NCI-H1417 (cell line): ENCODE results near the gene HS6ST3.

Experiments
- DNase-seq, 3 experiments: peaks; one replicate each; lab custom pipeline; 2025; lab: John Stamatoyannopoulos, UW

The HS6ST3 gene

DNA sequence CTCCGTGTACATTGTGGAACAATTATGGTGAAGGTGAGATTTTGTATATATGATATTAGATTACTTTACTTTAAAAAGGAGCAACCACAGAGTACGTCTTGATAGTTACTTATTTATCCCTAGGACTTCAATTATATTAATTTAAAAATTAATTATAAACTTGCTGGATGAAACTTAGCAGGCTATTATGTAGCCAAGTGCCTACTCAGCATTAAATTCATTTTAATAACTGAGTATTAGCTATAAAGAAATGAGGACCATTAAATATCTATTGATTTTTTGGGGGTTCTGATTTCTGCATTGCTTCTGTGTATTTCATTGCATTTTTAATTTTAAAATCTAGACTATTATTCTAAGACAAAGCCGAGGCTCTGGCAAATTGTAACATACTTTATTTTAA is 109.4 kb downstream of the HS6ST3 start:
- no peak for DNase-seq

DNA sequence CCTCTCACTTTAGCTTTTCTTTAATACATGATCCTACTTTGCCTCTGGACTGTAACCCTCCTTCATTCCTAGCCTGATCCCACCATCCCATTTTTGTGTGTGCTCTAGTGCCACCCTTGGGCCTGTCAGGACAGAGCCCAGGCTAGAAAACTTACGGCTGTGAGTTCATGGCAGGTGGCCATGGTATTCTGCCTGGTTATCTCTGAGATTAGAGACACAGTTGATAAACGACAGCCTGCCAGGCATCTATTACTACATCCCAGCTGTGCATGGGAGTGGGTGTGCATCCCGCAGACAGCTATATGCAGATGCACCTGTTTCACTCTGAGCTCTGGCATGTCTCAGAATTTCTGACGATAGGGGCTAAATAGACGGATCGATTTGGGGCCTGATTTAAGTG is 110.9 kb downstream of the HS6ST3 start:
- DNase-seq = no peak

DNA sequence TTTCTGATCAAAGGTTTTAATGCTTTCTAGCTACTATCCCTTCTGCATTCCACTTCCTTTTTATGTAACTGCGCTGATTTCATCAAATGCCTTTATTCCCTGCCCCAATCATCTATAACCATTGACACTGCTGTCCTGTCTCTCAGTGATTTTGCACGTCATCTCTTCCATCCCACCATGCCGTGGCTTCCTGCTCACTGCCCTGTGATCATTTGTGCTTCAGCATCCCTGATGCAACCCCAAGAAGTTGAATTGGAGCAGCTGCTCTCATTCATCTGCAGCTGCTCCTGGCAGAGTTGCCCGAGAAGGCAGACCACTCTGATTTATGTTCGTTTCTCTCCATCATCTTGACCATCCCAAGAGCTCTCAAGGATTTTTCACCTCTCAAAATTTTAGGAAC is 112.4 kb downstream of the HS6ST3 start:
- no peak for DNase-seq

DNA sequence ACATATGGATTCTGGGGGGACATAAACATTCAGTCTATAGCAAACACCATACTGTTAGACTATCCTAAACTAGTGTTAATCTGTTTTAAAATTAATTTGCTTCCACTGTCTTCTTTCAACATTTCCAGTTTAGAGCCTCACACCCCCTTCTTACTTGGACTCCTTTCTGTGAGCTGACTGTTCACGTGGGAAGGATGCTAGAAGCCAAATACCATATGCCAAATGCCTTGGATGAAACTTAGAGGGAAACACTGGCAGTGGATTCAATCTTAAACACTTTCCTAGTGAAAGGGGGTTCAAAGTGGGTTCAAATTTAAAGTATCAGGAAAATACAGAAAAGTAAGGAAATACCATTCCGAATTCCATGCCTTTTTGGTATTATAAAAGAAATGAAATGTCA is 113.6 kb downstream of the HS6ST3 start:
- no peak for DNase-seq

DNA sequence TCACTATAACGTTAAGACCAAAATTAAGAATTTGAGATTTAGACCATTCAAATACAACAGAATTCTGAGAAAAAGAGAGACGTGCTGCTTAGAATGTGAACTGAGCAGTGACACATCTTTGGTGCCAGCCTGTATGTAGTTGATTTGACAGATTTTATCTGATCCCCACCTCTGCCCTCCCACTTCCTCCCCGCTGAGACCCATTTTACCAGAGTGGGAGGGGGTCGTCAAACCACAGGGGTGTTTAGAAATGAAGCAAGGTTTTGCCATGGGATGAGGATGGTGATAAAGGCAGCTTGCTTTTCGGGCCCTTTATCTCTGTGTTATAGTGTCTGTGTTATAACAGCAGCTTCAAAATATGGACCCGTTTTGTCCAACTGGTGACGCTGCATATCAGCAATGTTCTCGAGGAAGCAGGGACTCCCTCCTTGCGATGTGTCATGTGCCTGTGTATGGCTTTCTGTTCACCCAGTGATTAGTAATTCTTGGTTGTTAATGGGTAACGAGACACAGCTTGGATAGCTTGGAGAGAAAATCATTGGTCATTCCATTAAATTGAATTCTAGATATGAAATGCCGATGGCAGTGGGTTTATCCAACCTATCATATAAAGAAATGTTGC is 125.0 kb downstream of the HS6ST3 start:
- no peak for DNase-seq

DNA sequence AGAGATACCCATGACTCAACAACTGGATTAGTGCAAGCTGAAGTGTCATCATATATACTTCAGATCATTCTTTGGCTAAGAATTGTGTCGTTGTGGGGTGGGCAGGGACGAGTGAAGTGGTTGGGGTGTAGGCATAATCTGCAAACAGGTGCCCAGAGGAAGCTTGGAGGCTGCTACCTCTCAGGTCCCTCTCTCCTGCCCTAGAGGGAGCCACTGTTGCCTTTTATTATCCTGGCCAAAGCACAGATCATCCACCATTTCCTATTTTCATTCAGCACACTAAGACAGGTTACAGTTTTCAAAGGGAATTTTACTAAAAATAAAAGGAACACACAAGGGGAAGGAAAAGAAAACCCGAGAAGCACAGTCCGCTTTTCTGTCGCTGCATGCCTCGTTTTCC is 126.6 kb downstream of the HS6ST3 start:
- DNase-seq = no peak

DNA sequence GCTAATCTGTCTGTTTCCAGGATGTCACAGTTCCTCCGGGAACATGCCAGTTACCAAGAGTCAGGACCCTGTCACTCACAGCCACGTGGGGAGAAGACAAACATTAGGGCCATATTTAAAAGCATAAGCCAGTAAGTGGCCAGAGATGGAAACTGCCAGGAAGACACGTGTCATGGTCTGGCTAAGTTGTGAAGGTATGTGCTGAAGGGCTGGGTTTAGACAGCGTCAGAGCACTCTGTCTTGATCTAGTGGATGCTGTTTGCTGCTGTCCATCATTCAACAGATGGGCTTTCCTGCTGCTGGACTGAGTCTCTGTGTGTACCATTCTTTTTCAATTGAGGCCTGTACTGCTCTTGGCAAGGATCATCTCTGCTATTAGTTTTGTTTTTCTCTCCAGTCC is 128.6 kb downstream of the HS6ST3 start:
- no peak for DNase-seq

DNA sequence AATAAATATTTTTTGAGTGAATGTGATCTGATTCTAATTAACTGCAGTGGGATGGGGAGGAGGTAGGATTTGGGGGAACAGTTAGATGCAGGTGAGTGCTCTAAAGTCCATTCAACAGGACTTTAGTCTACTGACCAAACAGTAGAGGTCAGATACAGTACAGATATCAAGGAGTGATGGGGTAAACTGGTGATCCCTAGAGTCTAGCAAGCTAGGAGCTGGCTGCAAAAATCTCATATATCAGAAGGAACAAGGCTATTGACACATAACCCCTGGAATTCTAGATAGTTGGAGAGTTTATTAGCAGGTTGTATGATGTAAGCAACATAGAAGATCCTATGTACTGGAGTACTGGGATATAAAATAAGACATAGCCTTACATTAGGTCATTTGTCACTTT is 131.6 kb downstream of the HS6ST3 start:
- DNase-seq = no peak

DNA sequence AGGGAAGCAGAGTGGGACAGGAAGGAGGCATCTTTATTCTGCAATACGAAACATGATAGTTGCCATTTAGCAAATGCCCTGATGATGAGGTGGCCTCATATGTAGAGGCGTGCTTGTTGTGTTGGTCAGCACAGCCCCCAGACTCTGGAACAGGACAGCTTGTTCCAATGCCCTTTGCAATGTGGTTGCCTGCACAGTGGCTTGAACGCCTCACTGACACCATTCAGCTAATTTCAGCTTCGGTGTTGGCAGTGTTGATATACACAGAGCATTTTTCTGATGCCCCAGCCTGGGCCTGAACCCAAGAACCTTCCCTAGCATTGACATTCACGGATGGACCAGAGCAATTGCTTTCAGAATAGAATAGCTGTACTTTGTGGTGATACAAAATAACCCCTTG is 133.3 kb downstream of the HS6ST3 start:
- DNase-seq = no peak

DNA sequence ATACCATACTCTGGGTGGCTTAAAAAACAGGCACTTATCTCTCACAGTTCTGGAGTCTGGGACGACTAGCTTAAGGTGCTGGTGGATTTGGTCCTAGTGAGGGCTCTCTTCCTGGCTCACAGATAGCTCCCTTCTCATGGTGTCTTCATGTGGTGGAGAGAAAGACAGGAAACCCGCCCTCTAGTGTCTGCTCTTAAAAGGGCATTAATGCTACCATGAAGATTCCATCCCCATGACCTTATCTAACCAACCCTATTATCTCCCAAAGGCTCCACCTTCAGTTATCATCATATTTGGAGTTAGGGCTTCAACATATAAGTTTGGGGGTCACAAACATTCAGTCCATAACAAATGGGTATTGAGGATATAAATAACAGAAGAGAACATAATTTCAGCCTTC is 139.4 kb downstream of the HS6ST3 start:
- DNase-seq = peak in 1 of 3 experiments; percentile 45

DNA sequence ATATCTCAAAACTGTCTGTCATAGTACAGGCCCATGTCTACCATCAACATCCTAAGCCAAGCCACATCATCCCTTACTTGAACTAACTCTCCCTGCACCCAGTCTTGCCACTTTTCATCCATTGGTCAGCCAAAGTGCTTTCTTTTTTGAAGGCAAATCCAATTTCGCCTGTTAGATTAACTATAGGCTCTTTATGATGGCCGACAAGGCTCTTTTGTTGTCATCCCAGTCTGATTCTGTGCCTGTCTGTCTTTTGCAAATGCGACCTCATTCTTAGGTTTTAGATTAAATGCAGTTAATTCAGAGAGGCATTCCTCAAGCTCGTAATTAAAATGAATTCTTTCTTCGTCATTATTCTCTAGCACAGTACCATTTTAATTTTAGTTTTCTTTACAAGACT is 148.3 kb downstream of the HS6ST3 start:
- DNase-seq = no peak

DNA sequence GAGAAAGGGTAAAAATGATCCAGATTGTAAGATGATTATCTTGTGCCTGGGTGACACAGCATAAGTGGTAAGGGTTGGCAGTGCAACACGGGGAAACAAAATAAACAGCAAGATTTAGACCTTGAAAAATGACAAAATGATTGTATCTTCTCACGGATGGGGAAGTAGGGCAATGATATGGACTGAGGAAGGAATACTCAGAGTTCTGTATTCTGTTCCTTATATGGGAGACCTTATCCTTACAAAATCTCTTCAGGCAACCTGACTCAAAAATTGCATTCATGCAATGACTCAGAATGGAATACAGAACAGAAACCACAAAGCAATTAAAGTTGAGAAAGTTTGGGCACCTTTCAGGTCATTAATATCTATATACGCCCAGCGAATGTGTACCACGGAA is 149.0 kb downstream of the HS6ST3 start:
- no peak for DNase-seq

DNA sequence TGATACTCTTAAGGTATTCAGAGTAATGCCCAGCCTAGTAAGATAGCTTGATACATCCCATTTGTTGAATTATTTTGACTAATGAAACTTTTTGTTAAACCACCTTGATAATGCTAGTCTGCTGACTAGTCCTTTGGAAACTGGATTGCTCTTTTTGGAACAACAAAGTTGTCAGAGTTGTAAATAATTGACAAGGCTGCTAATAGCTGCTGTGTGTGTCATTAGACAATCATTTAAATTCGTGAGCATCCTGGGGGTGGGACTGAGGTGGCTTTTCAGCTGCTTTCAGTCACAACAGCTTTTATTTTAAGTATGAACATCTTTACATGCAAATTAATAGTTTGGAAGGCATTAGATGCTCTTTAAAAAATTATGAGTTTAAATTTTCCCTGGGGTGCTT is 153.5 kb downstream of the HS6ST3 start:
- DNase-seq = no peak

DNA sequence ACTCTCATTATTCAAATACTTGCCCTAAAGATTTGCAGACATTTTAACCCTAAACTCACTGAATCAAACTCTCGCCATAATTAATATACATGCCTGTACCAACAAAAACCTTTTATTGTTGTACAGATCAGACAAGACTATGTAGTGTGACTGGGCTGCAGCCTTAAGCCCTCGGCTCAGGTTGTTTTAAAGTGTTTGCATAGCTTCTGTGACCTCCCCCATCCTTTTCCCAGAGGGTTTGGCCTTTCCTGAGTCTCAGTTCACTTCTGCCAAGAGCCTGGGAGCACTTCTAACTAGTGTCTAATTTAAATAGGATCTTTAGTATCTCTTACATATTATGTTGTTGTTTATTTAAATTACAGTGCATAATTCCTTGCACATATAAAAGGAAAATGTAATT is 158.2 kb downstream of the HS6ST3 start:
- no peak for DNase-seq

DNA sequence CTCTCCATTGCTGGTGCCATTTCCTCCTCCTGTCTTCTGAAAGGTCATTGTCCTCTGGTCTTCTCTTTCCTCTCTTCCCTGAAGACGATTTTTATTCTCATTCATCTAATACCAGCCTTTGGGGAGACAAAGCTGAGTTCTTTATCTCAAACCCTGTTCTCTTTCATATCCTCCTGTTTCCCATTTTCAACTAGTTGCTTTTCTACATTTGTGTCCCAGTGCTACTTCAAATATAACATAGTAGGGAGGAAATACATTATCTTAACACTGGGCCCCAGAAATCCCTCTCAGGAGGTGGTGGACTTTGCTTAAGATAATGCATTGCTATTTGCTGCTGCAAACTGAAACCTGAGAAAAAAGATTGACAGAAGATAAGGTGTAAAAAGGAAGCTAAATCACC is 159.1 kb downstream of the HS6ST3 start:
- no peak for DNase-seq

DNA sequence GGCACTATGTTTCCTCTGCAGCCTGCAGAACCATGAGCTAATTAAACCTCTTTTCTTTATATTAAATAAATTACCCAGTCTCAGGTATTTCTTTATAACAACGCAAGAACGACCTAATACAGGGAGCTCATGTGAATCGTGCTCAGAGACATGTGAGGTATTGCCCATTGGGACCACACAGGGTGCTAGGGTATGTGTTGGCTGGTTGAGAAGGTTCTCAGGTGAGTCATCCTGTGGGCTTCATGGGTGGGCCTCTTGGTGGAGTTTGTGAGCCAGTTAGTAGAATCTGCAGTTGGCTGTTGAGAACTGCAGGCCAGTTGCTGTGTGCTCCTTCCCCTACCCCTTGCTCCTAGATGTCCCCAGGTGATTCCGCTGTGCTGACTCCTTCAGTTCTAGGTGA is 163.0 kb downstream of the HS6ST3 start:
- no peak for DNase-seq

DNA sequence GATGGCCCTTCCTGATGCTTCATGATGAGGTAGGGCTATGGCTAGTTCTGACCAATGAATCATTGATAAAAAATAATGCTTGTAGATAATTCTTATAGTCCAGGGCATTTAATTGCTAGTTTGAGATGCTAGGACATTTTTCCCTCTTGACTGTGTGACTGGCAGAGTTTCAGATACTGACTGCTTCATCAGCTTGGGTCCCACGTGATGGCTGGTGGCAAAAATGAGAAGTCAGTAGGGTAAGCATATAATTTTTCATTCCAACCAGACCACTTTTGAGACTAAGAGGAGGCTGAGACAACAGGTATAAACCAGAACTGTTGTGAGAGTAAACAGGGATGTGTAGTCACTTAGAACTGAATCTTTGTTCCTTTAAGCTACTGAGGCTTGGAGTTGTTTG is 183.3 kb downstream of the HS6ST3 start:
- DNase-seq = no peak

DNA sequence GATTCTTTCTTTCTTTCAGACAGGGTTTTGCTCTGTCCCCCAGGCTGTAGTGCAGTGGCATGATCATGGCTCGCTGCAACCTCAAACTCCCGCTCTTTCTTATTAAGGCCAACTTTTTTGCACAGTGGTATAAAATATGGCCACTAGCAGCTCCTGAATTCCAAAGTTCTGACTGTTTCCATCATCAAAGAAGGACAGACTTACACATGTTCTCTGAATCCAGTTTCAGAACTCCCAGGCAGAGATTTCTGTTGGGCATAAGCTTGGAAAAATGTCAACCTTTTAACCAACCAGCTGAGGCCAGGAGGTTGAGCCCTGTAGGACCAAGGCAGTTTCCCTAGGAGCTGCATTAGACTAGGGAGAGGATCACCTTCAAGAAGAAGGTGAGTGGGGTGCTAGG is 184.1 kb downstream of the HS6ST3 start:
- DNase-seq = no peak

DNA sequence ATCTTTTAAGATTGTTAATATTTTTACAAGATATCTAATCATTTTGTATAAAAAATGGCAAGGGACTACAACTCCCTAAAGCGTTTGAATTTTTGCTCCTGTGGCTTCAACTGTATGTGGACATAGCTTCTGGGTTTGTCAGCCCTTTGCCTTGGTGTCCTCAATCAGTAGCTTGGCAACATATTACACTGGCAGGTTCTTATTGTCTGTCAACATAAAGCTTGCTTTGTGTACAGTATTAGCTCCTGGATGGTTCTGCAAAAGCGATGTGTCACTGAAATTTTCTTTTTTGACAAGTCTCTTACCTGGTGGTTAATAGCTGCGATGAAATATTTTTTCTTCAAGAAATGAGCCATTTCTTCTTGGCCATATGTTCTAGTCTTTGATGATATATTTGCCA is 190.0 kb downstream of the HS6ST3 start:
- peak in 1 of 3 experiments; percentile 41 for DNase-seq

DNA sequence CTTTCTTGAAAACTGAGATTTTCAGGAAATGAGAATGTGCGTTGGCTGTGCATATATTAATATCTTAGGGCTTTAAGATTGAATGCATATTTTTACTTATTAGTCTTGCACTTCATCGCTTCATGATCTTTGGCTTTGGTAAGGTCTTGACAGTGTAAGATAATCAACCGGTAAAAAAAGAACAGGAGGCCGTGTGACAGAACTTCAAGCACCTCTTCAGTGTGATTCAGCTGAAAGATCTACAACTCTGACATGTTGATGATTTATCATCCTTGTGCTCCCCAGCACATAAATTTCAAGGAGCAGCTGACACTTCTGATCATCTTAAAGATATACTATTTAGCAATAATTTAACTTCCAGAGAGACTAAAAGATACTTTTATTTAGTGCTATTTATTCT is 195.1 kb downstream of the HS6ST3 start:
- peak in 1 of 3 experiments; percentile 25 for DNase-seq

DNA sequence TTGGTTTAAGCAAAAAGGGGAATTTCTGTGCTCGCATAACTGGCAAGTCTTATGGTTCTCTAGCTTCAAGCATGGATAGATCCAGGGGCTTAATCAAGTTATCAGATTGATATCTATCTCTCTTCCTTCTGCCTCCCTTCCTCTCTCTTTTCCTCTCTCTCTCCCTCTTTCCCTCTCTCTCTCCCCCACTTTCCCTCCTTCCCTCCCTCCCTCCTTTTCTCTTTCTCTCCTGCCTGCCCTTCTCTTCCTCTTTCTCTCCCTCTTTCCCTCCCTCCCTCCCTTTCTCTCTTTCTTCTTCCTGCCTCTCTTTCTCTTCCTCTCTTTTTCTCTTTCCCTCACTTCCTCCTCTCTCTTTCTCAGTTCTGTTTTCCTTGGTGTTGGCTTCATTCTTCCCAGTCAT is 195.8 kb downstream of the HS6ST3 start:
- no peak for DNase-seq

DNA sequence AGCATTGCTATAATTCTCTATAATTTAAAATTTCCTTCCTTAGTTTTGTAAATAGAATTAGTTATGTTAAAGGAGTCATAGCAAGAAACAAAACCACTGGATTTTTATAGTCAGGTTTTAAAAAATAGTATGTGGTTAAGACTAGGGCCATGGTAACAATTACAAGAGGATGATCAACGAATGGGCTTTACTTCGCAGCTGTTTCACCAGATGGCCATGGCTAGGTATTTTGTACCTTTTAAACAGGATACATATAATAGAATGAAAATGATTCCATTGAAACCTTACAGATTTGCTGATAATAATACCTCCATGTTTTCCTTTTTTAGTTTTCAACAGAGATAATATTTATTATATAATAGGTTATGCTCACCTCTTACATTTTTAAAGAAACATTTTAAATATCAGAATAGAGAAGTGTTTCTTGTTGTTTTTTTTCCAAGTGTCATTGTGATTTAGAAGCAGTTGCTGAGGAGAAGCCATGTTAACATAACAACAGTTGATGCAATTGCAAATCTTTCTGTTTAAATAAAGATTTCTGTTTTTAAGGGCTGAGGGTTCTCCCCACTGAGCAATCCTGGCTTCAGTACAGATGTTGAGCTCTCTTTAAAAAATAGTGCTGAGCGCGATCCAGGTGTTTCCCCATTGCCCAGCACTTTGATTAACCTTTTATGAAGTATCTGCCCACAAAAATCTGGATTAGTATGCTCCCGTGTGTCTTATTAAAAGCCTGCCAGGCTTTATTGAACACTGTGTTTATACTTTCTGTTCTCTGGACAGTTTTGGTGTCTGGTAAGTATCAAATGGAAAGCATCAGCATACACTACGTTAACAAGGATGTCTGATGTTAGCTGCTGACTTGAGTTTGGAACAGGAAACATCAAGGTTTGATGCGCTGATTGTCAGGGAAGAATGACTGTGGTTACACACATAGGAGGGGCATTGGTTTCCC is 205.3 kb downstream of the HS6ST3 start:
- no peak for DNase-seq

DNA sequence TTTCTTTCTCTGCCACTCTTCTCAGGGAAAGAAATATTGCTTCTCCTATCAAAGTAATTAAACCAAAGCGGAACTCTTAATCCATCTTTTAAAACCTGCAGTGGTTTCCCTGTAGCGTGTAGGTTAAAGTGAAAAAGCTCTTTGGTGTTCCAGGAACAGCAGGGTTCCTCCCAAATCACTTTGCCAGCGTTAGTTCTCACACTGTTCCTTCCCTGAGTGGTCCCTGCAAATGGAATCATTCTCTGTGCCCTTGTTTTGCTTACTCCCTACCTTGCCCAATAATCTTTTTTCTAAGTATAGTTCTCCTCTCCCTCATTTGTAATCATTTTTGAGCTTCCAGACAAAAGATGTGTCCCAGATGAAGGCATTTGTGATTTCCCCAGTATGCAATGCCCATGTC is 207.5 kb downstream of the HS6ST3 start:
- DNase-seq = no peak

DNA sequence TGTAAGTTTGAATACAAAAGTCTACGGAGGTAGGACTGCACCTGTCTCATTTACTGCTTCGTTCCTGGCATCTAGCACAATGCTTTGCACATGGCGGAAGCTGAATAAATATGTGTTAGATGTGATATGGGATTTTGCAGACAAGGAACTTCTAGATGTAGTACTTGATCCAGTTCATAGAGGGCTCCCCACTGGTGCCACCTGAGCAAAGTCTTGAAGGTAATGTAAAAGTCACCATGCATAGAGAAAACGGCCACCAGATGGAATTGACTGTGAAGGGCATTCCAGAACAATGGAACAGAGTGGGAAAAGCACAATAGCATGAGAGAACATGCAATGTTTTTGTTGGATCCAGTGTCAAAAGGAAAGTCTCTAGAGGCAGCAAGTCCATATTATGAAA is 209.3 kb downstream of the HS6ST3 start:
- no peak for DNase-seq
